NCI-H1417 (cell line): ENCODE measurements around the gene WDR72.
"Not testable (repeated sequence)": the region's sequence is repeated elsewhere in the genome, so short reads cannot be mapped to it uniquely, and the experiment has no call there.

Experiments used
- DNase-seq, 3 experiments: peaks; one replicate each; lab custom pipeline; 2025; lab: John Stamatoyannopoulos, UW

The WDR72 gene

GRCh38 chr15:53759411-53759931 lies at the start of gene WDR72:
Gene WDR72, minus strand, starts transcription at chr15:53759663. Its CDS starts 26,514 bp downstream, at chr15:53733149.
- DNase-seq = no peak

DNA sequence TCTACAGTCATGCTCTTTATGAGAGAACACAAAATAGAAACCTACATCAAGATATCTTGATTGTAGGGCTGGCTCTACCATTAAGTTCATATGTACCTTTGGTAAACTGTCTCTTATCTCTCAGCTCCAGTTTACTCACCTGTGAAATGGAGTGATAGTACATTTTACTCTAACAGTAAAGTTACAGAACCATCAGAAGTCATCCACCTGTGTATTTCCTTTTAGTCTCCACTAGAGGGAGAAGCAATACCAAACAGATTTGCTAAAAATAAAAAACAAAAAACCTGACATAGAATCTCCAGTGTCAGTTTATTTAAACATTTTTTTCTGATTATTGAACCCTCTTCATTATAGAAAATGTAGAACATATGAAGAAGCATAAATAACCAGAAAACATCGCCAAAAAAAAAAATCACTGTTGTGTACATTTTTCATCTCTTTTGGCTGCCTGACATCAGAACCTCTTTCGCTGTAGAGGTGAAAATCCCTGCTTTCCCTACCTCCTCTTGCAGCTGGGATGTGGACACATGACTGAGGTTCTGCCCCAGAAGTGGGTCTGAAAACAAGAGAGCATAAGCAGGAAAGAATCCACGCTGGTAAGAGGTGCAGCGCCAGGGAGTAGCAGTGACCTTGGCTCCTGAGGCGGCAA lies 48.7 kb upstream of the WDR72 start:
- peak in 2 of 3 experiments; percentile 17 to 26 for DNase-seq

DNA sequence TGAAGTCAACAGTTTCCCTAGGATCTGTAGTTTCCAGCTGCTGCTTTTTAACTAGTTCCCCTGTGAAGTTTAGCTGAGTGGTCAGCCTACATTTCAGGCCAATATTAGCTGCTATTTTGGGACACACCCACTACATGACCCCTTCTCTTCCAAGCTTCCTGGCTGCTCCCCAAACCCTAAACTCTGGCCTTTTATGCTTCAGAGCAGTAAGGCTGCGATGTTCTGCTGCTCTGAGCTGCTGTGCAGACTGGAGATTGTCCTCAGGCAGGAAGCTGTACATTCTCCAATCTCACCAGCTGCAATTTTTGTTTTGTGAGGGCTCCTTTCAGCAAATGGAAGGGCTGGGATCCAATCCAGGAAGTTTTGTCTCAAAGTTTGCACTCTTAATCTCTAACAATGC lies 48.0 kb upstream of the WDR72 start:
- DNase-seq = no peak

- DNase-seq = no peak
Observed at GRCh38 chr15:53802672-53803071, 43.2 kb upstream of the WDR72 start.

GRCh38 chr15:53791581-53791980 lies 32.1 kb upstream of the WDR72 start:
- no peak for DNase-seq

GRCh38 chr15:53789654-53790375 lies 30.4 kb upstream of the WDR72 start:
- DNase-seq = peak in 1 of 3 experiments; percentile 57

- no peak for DNase-seq
Observed at GRCh38 chr15:53786401-53786800, 26.9 kb upstream of the WDR72 start.

DNA sequence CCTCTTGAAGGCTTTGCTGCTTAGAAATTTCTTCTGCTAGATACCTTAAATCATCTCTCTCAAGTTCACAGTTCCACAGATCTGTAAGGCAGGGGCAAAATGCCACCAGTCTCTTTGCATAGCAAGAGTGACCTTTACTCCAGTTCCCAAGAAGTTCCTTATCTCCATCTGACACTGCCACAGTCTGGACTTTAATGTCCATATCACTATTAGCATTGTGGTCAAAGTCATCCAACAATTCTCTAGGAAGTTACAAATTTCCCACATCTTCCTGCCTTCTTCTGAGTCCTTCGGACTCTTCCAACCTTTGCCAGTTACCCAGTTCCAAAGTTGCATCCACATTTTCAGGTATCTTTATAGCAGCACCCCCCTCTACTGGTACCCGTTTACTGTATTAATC lies 25.8 kb upstream of the WDR72 start:
- DNase-seq = not testable (repeated sequence)

GRCh38 chr15:53762916-53763315 lies 3.5 kb upstream of the WDR72 start:
- no peak for DNase-seq

DNA sequence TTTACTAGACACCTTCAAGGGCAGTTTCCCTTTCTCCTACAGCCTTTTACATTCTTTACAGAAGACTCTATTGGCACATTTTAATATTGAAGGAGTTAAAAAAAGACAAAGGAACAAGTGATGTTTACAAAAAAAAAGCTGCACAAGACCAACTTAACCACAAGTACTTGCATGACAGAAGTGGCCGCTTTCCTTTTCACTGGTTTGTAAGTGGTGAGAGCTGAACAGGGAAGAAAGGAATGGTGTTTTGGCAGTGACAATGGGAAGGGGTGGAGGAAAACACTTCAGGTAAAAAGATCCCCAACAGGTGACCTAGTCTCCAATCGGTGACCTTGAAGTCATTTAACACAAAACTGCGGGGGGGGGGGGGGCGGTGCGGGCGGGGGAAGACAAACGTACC lies 1.1 kb downstream of the WDR72 start:
- peak in 1 of 3 experiments; percentile 26 for DNase-seq

DNA sequence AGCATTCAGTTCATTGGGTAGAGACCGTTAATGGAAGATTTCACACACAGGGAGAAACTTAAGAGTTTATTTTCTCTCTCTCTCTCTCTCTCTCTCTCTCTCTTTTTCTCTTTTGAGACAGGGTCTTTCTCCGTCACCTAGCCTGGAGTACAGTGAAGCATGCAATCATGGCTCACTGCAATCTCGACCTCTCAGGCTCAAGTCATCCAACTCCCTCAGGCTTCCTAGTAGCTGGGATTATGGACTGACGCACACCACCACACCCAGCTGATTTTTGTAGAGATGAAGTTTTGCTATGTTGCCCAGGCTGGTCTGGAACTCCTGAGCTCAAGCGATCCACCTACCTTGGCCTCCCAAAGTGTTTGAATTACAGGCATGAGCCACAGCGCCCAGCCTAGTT lies 1.6 kb downstream of the WDR72 start:
- DNase-seq = no peak

DNA sequence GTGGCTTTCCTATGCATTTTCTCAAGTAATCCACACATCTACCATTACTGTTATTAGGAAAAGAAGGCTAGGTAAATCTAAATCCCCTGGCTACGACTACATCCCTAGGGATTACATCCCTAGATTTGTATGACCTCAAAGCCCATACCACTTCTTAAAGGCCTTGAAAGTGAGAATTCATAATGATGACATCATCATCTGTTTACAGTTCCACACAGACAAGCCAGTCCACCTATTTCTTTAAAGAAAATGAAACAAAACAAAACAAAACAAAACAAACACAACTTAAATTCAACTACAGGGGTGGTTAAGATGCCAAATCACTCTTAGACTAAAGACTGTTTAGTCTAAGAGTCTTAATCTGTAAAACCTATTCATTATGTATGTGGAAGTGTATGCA lies 5.7 kb downstream of the WDR72 start:
- no peak for DNase-seq

DNA sequence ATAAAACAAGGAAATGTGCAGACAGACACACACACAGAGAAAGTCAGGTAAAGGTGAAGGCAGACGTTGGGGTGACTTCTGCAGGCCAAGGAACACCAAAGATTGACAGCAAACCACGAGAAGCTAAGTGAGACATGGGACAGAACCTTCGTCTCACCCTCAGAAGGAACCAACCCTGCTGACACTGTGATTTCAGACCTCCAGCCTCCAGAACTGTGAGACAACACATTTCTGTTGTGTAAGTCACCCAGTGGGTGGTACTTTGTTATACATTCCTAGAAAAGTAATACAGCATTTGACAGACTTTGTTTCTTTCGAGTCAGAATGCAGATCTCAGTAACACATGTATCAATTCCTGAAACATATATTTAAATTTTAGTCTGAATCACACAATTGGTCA lies 7.1 kb downstream of the WDR72 start:
- no peak for DNase-seq

- DNase-seq = no peak
Observed at GRCh38 chr15:53747501-53748068, 11.9 kb downstream of the WDR72 start.

GRCh38 chr15:53746101-53746500 lies 13.4 kb downstream of the WDR72 start:
- DNase-seq = peak in 1 of 3 experiments; percentile 23

DNA sequence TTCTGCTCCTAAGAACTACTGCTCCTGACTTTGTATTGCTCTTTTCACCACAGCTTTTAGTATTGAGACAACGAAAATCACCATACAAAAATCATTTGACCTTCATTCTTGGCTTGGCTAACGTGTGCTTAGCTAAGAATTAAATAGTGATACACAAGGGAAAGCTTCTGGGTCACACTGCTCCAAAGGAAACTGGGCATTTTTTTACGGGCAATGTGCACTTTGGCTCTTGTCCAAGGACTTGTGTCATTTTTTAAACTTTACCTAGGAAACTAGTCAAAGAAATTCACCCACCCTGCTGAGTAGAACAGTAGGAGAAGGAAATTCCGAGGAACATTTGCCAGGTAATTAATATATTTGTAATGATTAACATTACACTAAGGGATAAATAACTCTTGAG lies 19.8 kb downstream of the WDR72 start:
- DNase-seq = no peak

- DNase-seq = no peak
Observed at GRCh38 chr15:53739187-53739586, 20.3 kb downstream of the WDR72 start.

GRCh38 chr15:53721334-53722087 lies 38.0 kb downstream of the WDR72 start:
- DNase-seq = no peak

- peak; percentile 23 to 60 (median 37) for DNase-seq
Observed at GRCh38 chr15:53716909-53717876, 42.3 kb downstream of the WDR72 start.

- no peak for DNase-seq
Observed at GRCh38 chr15:53713218-53713617, 46.2 kb downstream of the WDR72 start.

- DNase-seq = peak in 1 of 3 experiments; percentile 39
Observed at GRCh38 chr15:53710906-53711305, 48.6 kb downstream of the WDR72 start.
